ENCODE measurements around the gene SLC26A4.

The SLC26A4 gene

GRCh38 chr7:107694386-107694785, 33.8 kb downstream of the SLC26A4 start:
- in situ Hi-C loops (cut with MboI; ENCODE audit: low sequenced_read_pairs): no loop called here

- in situ Hi-C loops (cut with MboI; ENCODE audit: low sequenced_read_pairs): no loop called here
Observed at GRCh38 chr7:107696330-107696946, 35.8 kb downstream of the SLC26A4 start.

GRCh38 chr7:107697321-107698049, 36.9 kb downstream of the SLC26A4 start:
- in situ Hi-C loops (cut with MboI; ENCODE audit: low sequenced_read_pairs): no loop called here

- in situ Hi-C loops (cut with MboI; ENCODE audit: low sequenced_read_pairs): no loop called here
Observed at GRCh38 chr7:107700570-107700969, 39.9 kb downstream of the SLC26A4 start.

- in situ Hi-C loops (cut with MboI; ENCODE audit: low sequenced_read_pairs): no loop called here
Observed at GRCh38 chr7:107701191-107701590, 40.6 kb downstream of the SLC26A4 start.

GRCh38 chr7:107703219-107703618, 42.6 kb downstream of the SLC26A4 start:
- in situ Hi-C loops (cut with MboI; ENCODE audit: low sequenced_read_pairs): no loop called here

GRCh38 chr7:107703872-107704271, 43.2 kb downstream of the SLC26A4 start:
- in situ Hi-C loops (cut with MboI; ENCODE audit: low sequenced_read_pairs): no loop called here

GRCh38 chr7:107708956-107709355, 48.3 kb downstream of the SLC26A4 start:
- in situ Hi-C loops (cut with MboI; ENCODE audit: low sequenced_read_pairs): no loop called here

GRCh38 chr7:107711301-107711700, 50.7 kb downstream of the SLC26A4 start:
- in situ Hi-C loops (cut with MboI; ENCODE audit: low sequenced_read_pairs): no loop called here

GRCh38 chr7:107712025-107712424, 51.4 kb downstream of the SLC26A4 start:
- in situ Hi-C loops (cut with MboI; ENCODE audit: low sequenced_read_pairs): no loop called here

- in situ Hi-C loops (cut with MboI; ENCODE audit: low sequenced_read_pairs): no loop called here
Observed at GRCh38 chr7:107712896-107713295, 52.3 kb downstream of the SLC26A4 start.

GRCh38 chr7:107715531-107715930, 54.9 kb downstream of the SLC26A4 start:
- in situ Hi-C loops (cut with MboI; ENCODE audit: low sequenced_read_pairs): no loop called here

GRCh38 chr7:107718456-107719193, 58.0 kb downstream of the SLC26A4 start:
- in situ Hi-C loops (cut with MboI; ENCODE audit: low sequenced_read_pairs): no loop called here

- in situ Hi-C loops (cut with MboI; ENCODE audit: low sequenced_read_pairs): no loop called here
Observed at GRCh38 chr7:107721286-107721685, 60.7 kb downstream of the SLC26A4 start.

- in situ Hi-C loops (cut with MboI; ENCODE audit: low sequenced_read_pairs): no loop called here
Observed at GRCh38 chr7:107723255-107723654, 62.6 kb downstream of the SLC26A4 start.

GRCh38 chr7:107725138-107725740, 64.6 kb downstream of the SLC26A4 start:
- in situ Hi-C loops (cut with MboI; ENCODE audit: low sequenced_read_pairs): loop anchor here (25.0 kb wide), 1 partner anchor 263 kb away; the partner anchor contains the start of gene GPR22

- in situ Hi-C loops (cut with MboI; ENCODE audit: low sequenced_read_pairs): loop anchor here (25.0 kb wide), 1 partner anchor 264 kb away; the partner anchor contains the start of gene GPR22
Observed at GRCh38 chr7:107726356-107727130, 65.9 kb downstream of the SLC26A4 start.

GRCh38 chr7:107728276-107728675, 67.6 kb downstream of the SLC26A4 start:
- in situ Hi-C loops (cut with MboI; ENCODE audit: low sequenced_read_pairs): loop anchor here (25.0 kb wide), 1 partner anchor 266 kb away; the partner anchor contains the start of gene GPR22

GRCh38 chr7:107742678-107743566, 82.3 kb downstream of the SLC26A4 start:
- in situ Hi-C loops (cut with MboI; ENCODE audit: low sequenced_read_pairs): loop anchor here (25.0 kb wide), 1 partner anchor 281 kb away; the partner anchor contains the start of gene GPR22
